ENCODE results near the gene NCOA5. TPM values are rescaled to one million over a fixed set of nuclear protein-coding genes. Genes with fewer than 3 reads are reported as not detected.

Gene NCOA5
- polyA plus RNA-seq, 1 donor from 2014 or later = 30.1 TPM

DNA sequence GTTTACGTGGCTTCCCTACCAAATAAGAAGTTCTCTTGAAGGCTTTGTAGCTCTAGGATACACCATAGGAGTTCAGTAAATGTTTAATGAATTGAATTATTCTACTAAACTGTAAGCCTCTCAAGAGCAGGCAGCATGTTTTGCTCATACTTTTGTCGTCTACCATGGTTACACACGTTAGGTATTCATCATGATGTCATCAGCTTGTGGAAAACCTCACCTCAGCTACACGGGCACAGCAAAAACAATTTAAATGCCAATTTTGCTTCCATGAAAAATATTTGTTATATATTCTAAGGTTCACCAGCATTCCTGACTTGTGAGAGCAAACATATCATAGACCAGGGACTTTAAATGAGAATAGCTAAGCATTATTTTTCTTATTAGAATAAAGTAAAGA, 16.7 kb downstream of the NCOA5 start:
- H3K27me3 Mint-ChIP-seq = no peaks in the 10 kb centered on the region
- no peaks in the 10 kb centered on the region for H3K9me3 Mint-ChIP-seq
- peaks cover 0 to 4% (median 2%) of the 10 kb centered on the region in 3 donors for H3K4me1 Mint-ChIP-seq
- H3K36me3 Mint-ChIP-seq = peaks cover 6% of the 10 kb centered on the region
- H3K4me3 Mint-ChIP-seq = no peak overlapping the region
- no peak overlapping the region for H3K27ac Mint-ChIP-seq

GRCh38 chr20:46071573-46071972, 18.2 kb downstream of the NCOA5 start:
- no peaks in the 10 kb centered on the region for H3K9me3 Mint-ChIP-seq
- H3K4me3 Mint-ChIP-seq = no peak overlapping the region
- H3K36me3 Mint-ChIP-seq = peaks cover 6% of the 10 kb centered on the region
- no peak overlapping the region for H3K27ac Mint-ChIP-seq
- peaks cover 0 to 4% (median 0%) of the 10 kb centered on the region in 3 donors for H3K4me1 Mint-ChIP-seq
- no peaks in the 10 kb centered on the region for H3K27me3 Mint-ChIP-seq

DNA sequence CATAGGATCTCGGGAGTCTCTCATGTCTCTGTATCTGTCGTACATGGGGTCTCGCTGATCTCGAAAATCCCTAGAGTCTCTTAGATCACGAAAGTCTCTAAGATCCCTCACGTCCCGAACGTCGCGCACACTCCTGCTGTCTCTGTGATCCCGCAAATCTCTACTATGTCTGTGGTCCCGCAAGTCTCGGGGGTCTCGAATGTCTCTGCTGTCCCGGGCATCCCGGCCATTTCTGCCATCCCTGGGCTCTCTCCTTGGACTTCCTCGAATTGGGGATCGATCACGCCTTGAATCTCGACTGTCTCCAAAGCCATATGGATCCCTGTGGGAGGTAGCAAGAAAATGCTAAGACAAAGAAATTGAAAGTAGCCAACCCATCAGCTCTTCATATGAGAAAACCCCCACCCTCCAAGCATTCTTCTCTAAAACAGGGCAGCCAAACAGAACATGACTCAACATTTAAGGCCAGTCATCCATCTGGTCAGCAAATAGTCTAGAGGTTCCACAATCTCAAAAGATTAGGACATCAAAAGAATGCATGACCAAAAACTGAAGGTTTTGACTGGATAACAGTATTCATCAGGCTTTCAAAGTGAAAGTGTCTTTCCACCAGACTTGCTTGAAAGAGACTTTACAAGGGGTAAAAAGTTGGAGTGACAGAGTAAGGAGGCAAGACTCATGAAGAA, 19.4 kb downstream of the NCOA5 start:
- no peaks in the 10 kb centered on the region for H3K27me3 Mint-ChIP-seq
- H3K4me3 Mint-ChIP-seq = no peak overlapping the region
- H3K27ac Mint-ChIP-seq = no peak overlapping the region
- H3K36me3 Mint-ChIP-seq = peaks cover 11% of the 10 kb centered on the region
- peaks cover 0 to 4% (median 0%) of the 10 kb centered on the region in 3 donors for H3K4me1 Mint-ChIP-seq
- H3K9me3 Mint-ChIP-seq = no peaks in the 10 kb centered on the region

- Mint-ChIP-seq H3K36me3 (peaks cover 29% of the 10 kb centered on the region), H3K4me1 (peaks cover 8 to 12% (median 10%) of the 10 kb centered on the region in 3 donors), H3K27me3 (peaks cover 5% of the 10 kb centered on the region), H3K27ac (no peak overlapping the region), H3K9me3 (no peaks in the 10 kb centered on the region), H3K4me3 (no peak overlapping the region)
Measured at GRCh38 chr20:46065691-46066090, 24.1 kb downstream of the NCOA5 start.

DNA sequence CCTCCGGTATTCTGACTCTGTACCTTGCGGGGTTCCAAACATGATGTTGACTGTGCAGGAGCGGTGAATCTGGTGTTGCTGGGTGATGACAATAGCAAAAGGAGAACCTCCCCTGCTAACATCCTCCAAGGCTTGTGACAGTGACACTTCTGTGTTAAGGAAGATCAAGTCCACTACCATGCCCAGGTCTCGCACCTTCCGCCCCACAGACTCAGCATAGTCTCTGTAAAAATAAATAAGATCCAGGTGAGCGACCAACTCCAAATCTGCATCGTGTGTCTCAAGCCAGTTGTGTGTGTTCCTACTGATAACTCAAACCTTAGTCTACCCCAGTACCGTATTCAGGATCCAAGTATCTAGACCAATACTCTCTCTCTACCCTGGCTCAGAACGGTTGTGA, 24.8 kb downstream of the NCOA5 start:
- H3K27me3 Mint-ChIP-seq = peaks cover 9% of the 10 kb centered on the region
- no peaks in the 10 kb centered on the region for H3K9me3 Mint-ChIP-seq
- H3K4me3 Mint-ChIP-seq = no peak overlapping the region
- no peak overlapping the region for H3K27ac Mint-ChIP-seq
- peaks cover 29% of the 10 kb centered on the region for H3K36me3 Mint-ChIP-seq
- peaks cover 14 to 18% (median 15%) of the 10 kb centered on the region in 3 donors for H3K4me1 Mint-ChIP-seq

GRCh38 chr20:46063652-46064054, 26.1 kb downstream of the NCOA5 start:
- Mint-ChIP-seq H3K27me3 (peaks cover 20% of the 10 kb centered on the region), H3K27ac (no peak overlapping the region), H3K4me1 (peaks cover 17 to 26% (median 23%) of the 10 kb centered on the region in 3 donors), H3K9me3 (no peaks in the 10 kb centered on the region), H3K36me3 (peaks cover 32% of the 10 kb centered on the region), H3K4me3 (no peak overlapping the region)

GRCh38 chr20:46063151-46063550, 26.6 kb downstream of the NCOA5 start:
- Mint-ChIP-seq H3K9me3 (no peaks in the 10 kb centered on the region), H3K4me3 (no peak overlapping the region), H3K27ac (no peak overlapping the region), H3K4me1 (peaks cover 20 to 28% (median 25%) of the 10 kb centered on the region in 3 donors), H3K36me3 (peaks cover 32% of the 10 kb centered on the region), H3K27me3 (peaks cover 23% of the 10 kb centered on the region)

- Mint-ChIP-seq H3K27ac (peak overlapping the region in 1 of 3 donors; percentile 31), H3K36me3 (peaks cover 32% of the 10 kb centered on the region), H3K9me3 (no peaks in the 10 kb centered on the region), H3K27me3 (peaks cover 26% of the 10 kb centered on the region), H3K4me3 (no peak overlapping the region), H3K4me1 (peaks cover 22 to 30% (median 27%) of the 10 kb centered on the region in 3 donors)
Measured at GRCh38 chr20:46062621-46063020, 27.1 kb downstream of the NCOA5 start.

DNA sequence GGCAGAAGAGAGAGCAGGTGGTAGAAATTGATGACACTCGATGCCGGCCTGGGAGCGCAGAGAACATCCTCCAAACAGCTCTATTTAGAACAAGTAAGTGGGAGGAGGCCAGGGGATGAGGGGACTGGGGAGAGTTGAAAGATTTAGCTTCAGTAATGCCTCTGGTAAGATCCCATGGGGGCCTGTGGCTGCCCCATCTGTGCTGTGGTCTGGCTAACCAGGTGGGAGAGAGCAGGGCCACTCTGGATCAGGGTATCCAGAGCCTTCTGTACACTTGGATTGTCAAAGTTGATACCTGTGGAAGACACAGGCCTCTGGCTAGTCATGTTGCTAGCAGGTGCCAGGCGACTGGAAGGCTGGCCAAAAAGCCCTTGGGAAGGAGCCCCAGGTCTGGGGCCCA, 27.6 kb downstream of the NCOA5 start:
- Mint-ChIP-seq H3K4me3 (peak overlapping the region in 2 of 4 donors; percentile 1 to 30), H3K27me3 (peaks cover 29% of the 10 kb centered on the region), H3K36me3 (peaks cover 32% of the 10 kb centered on the region), H3K9me3 (no peaks in the 10 kb centered on the region), H3K27ac (no peak overlapping the region), H3K4me1 (peaks cover 22 to 30% (median 27%) of the 10 kb centered on the region in 3 donors)

DNA sequence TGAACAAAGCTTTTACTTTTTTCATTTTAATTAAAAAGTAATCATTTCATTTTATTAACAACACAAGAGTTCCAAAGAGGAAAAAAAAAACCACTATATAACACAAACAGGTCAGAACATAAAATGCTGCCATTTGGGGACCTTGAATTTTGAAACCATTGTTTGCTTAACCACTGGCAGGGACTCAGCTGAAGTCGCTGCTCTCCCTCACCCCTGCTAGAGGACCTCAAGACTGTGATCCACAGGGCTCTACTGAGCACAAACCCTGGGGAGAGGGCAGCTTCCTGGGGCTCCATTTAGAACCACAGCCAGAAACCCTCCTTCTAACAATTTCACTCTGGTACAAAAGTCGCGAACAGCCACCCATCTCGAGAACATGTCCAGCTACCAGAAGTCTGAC, 28.8 kb downstream of the NCOA5 start:
- peak overlapping the region in 1 of 3 donors; percentile 39 for H3K27ac Mint-ChIP-seq
- H3K27me3 Mint-ChIP-seq = peaks cover 37% of the 10 kb centered on the region
- H3K36me3 Mint-ChIP-seq = peaks cover 32% of the 10 kb centered on the region
- no peaks in the 10 kb centered on the region for H3K9me3 Mint-ChIP-seq
- H3K4me3 Mint-ChIP-seq = peak overlapping the region in 3 of 4 donors; percentile 30 to 73 (median 49)
- H3K4me1 Mint-ChIP-seq = peaks cover 22 to 30% (median 28%) of the 10 kb centered on the region in 3 donors

GRCh38 chr20:46060301-46060881, 29.4 kb downstream of the NCOA5 start:
- peaks cover 27% of the 10 kb centered on the region for H3K36me3 Mint-ChIP-seq
- peaks cover 42% of the 10 kb centered on the region for H3K27me3 Mint-ChIP-seq
- H3K4me3 Mint-ChIP-seq = peak overlapping the region in 2 of 4 donors; percentile 7 to 73
- no peak overlapping the region for H3K27ac Mint-ChIP-seq
- no peaks in the 10 kb centered on the region for H3K9me3 Mint-ChIP-seq
- peaks cover 22 to 30% (median 28%) of the 10 kb centered on the region in 3 donors for H3K4me1 Mint-ChIP-seq

DNA sequence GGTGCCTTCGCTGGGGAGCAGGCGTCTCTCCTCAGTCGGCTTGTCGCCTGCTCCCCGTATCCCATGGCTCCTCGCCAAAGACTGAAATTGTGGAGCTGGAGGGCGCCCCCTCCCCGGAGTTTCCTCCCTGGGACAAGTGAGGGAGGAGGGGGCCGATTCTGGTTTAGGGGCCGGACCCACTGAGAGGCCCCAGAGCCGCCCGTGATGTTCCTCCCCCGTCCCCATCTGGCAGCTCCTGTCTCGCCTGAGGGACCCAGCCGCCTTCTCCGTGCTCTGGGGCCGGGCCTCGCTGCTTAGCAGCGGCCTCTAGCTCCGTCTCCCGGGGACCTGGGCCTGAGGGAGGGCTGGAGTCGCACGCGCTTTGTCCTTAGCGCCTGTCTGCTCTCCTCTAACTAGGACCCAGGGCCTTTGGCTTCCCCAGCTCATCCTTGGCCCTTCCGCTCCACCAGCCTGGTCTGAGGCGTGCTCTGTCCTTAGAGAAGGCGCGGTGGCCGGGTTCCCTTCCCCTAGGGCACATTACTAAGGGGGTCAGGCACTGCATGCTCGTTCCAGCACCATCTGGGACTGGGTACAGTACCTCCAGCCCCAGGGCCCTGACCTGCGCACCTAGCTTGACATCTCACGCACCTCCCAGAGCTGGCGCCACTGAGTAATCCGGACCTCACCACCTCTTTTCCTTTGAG, 31.0 kb downstream of the NCOA5 start:
- Mint-ChIP-seq H3K4me1 (peaks cover 21 to 30% (median 24%) of the 10 kb centered on the region in 3 donors), H3K9me3 (no peaks in the 10 kb centered on the region), H3K4me3 (peak overlapping the region in 1 of 4 donors; percentile 73), H3K36me3 (peaks cover 16% of the 10 kb centered on the region), H3K27ac (no peak overlapping the region), H3K27me3 (peaks cover 44% of the 10 kb centered on the region)

DNA sequence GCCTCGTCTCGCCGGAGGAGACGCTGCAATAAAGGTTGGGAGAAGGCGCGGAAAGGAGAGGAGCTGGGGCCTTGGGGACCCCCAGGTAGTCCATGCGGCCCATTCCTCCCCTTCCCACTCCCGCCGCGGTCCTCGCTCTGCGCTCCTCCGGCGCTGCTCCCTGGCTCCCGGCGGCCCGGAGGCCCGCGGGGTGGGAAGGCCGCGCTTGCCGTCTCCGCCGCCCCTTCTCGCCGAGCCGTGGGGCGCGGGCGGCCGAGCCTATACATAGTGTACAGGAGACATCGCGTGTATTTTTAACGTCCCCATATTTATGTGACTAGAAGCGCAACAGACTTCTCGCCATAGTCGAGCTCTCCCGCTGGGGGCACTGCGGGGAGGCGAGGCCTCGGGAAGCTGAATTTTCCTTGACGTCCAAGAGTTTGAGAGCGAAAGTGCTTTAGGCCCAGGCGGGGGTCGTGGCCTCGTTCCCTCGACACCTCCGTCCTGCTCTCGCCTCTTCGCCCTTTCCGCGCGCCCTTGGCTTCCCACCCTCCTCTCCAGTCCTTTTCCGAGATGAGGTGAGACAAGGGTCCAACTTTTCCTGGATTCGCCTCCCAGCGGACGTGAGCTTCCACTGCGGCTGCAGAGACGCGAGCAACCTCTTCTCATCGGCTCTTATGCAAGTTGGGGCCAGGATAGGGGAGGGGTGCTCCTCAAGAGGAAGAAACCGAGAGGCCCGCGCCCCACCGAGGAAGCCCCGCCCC, 31.7 kb downstream of the NCOA5 start:
- Mint-ChIP-seq H3K27ac (no peak overlapping the region), H3K4me1 (peaks cover 21 to 30% (median 24%) of the 10 kb centered on the region in 3 donors)

DNA sequence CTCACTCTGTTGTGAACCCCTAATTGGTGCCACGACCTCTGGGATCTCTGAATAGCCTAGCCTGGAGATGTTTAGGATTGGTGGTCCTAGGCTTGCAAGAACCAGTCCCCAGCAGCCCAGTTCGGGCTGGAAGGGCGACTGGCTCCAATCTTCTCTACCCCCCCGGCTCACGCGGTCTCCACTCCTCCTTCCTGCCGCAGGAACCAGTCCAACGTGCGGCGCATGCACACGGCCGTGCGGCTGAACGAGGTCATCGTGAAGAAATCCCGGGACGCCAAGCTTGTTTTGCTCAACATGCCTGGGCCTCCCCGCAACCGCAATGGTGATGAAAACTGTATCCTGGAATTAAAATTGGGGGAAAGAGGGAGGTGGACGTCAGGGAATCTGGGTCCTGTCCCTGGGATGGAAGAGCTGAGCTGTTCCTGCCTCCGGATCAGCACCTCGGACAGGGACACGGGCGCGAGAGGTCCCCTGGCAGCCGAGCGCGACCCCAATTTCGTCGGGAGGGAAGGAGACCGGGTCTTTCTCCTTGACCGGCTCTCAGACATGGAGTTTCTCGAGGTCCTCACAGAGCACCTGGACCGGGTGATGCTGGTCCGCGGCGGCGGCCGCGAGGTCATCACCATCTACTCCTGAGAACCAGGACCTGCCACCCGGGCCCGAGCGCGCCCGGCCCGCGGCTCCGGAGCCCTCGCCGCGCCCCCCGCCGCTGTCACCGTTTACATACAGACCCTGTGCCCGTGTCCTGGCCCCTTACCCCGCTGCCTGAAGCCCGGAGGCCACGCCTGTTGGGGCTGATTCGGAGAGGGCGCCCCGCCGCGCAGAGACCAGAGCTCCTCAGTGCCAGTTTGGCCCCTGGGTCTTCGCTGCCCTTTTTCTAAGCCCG, 32.5 kb downstream of the NCOA5 start:
- H3K36me3 Mint-ChIP-seq = peaks cover 8% of the 10 kb centered on the region
- no peak overlapping the region for H3K27ac Mint-ChIP-seq
- no peaks in the 10 kb centered on the region for H3K9me3 Mint-ChIP-seq
- H3K4me3 Mint-ChIP-seq = peak overlapping the region in 1 of 4 donors; percentile 74
- H3K27me3 Mint-ChIP-seq = peaks cover 44% of the 10 kb centered on the region
- peaks cover 21 to 30% (median 24%) of the 10 kb centered on the region in 3 donors for H3K4me1 Mint-ChIP-seq

More for the DNA sequence above, 31.7 kb downstream of the NCOA5 start:
- H3K4me3 Mint-ChIP-seq = peak overlapping the region in 3 of 4 donors; percentile 30 to 81 (median 73)
- peaks cover 16% of the 10 kb centered on the region for H3K36me3 Mint-ChIP-seq
- peaks cover 44% of the 10 kb centered on the region for H3K27me3 Mint-ChIP-seq
- H3K9me3 Mint-ChIP-seq = no peaks in the 10 kb centered on the region
